SK-N-SH treated with all-trans-retinoic acid at 6 μM for 48 hours (cell line): ENCODE measurements around the gene TUBGCP3.

Source experiments
- ATAC-seq: fragments of 200-7000 bp; cut with Tn5 transposase; 3 replicates; pipeline ENCODE4 v1.9.1; 2020; ENCODE audit warnings: mild to moderate bottlenecking, moderate library complexity
- ARNTL ChIP-seq: fragments of 450-650 bp; formaldehyde crosslinking; IDR thresholded peaks from 2 replicates; pipeline ENCODE4 v1.5.0; 2020; ENCODE audit warnings: low read depth, mild to moderate bottlenecking, moderate library complexity, borderline replicate concordance
- BACH2 ChIP-seq: fragments of 250-450 bp; sonication (Bioruptor Pico); IDR thresholded peaks from 2 replicates; pipeline ENCODE4 v1.9.0; 2021; ENCODE audit warnings: mild to moderate bottlenecking, borderline replicate concordance
- CREB5 ChIP-seq: fragments of 250-450 bp; sonication (Bioruptor Pico); IDR thresholded peaks from 2 replicates; pipeline ENCODE4 v1.5.1; 2020; ENCODE audit warnings: low read depth, mild to moderate bottlenecking, moderate library complexity
- CSDC2 ChIP-seq: fragments of 250-450 bp; sonication (Bioruptor Pico); IDR thresholded peaks from 2 replicates; pipeline ENCODE4 v1.5.0; 2020; ENCODE audit warnings: mild to moderate bottlenecking, moderate library complexity
- CSRNP3 ChIP-seq: fragments of 250-450 bp; sonication (Bioruptor Pico); IDR thresholded peaks from 2 replicates; pipeline ENCODE4 v1.5.1; 2021; ENCODE audit warnings: mild to moderate bottlenecking, moderate library complexity
- ESRRG ChIP-seq: fragments of 250-450 bp; sonication (Bioruptor Pico); IDR thresholded peaks from 2 replicates; pipeline ENCODE4 v1.6.1; 2021; ENCODE audit warnings: mild to moderate bottlenecking
- GLIS3 ChIP-seq: fragments of 250-450 bp; sonication (Bioruptor Pico); IDR thresholded peaks from 2 replicates; pipeline ENCODE4 v1.5.0; 2020; ENCODE audit warnings: mild to moderate bottlenecking, moderate library complexity
- ISL1 ChIP-seq: fragments of 250-450 bp; sonication (Bioruptor Pico); IDR thresholded peaks from 2 replicates; pipeline ENCODE4 v2.1.2; 2022; ENCODE audit warnings: mild to moderate bottlenecking, moderate library complexity
- OSR1 ChIP-seq: fragments of 250-450 bp; sonication (Bioruptor Pico); IDR thresholded peaks from 2 replicates; pipeline ENCODE4 v1.8.0; 2022; ENCODE audit warnings: moderate library complexity, mild to moderate bottlenecking, inconsistent platforms
- PATZ1 ChIP-seq: fragments of 250-450 bp; sonication (Bioruptor Pico); IDR thresholded peaks from 2 replicates; pipeline ENCODE4 v1.8.0; 2020; ENCODE audit warnings: mild to moderate bottlenecking, moderate library complexity, borderline replicate concordance
- PPARA ChIP-seq: fragments of 250-450 bp; sonication (Bioruptor Pico); IDR thresholded peaks from 2 replicates; pipeline ENCODE4 v1.5.0; 2020; ENCODE audit warnings: mild to moderate bottlenecking, borderline replicate concordance
- RARB ChIP-seq: fragments of 250-450 bp; sonication (Bioruptor Pico); IDR thresholded peaks from 2 replicates; pipeline ENCODE4 v1.8.0; 2021; ENCODE audit warnings: mild to moderate bottlenecking, moderate library complexity
- SNAI2 ChIP-seq: fragments of 250-450 bp; sonication (Bioruptor Pico); IDR thresholded peaks from 2 replicates; pipeline ENCODE4 v1.5.0; 2020; ENCODE audit warnings: mild to moderate bottlenecking, moderate library complexity
- TCF4 ChIP-seq: fragments of 250-450 bp; sonication (Bioruptor Pico); IDR thresholded peaks from 2 replicates; pipeline ENCODE4 v1.8.0; 2021; ENCODE audit warnings: mild to moderate bottlenecking, moderate library complexity, borderline replicate concordance
- TOX ChIP-seq: fragments of 250-450 bp; sonication (Bioruptor Pico); IDR thresholded peaks from 2 replicates; pipeline ENCODE4 v1.8.0; 2021; ENCODE audit warnings: mild to moderate bottlenecking, moderate library complexity, borderline replicate concordance
- TSHZ2 ChIP-seq: fragments of 250-450 bp; sonication (Bioruptor Pico); IDR thresholded peaks from 2 replicates; pipeline ENCODE4 v1.5.0; 2020; ENCODE audit warnings: mild to moderate bottlenecking, moderate library complexity
- ZC3H10 ChIP-seq: fragments of 250-450 bp; sonication (Bioruptor Pico); IDR thresholded peaks from 2 replicates; pipeline ENCODE4 v1.5.1; 2021; ENCODE audit warnings: mild to moderate bottlenecking, moderate library complexity
- ZFP3 ChIP-seq: fragments of 250-450 bp; sonication (Bioruptor Pico); IDR thresholded peaks from 2 replicates; pipeline ENCODE4 v1.5.0; 2020; ENCODE audit warnings: mild to moderate bottlenecking, moderate library complexity
- ZFP30 ChIP-seq: fragments of 450-650 bp; formaldehyde crosslinking; IDR thresholded peaks from 2 replicates; pipeline ENCODE4 v1.5.0; 2022; ENCODE audit warnings: mild to moderate bottlenecking, moderate library complexity
- ZNF565 ChIP-seq: fragments of 450-650 bp; formaldehyde crosslinking; conservative IDR thresholded peaks from 2 replicates; pipeline ENCODE4 v1.5.0; 2020; ENCODE audit warnings: low read depth, mild to moderate bottlenecking, moderate library complexity
- ZNF70 ChIP-seq: fragments of 450-650 bp; formaldehyde crosslinking; IDR thresholded peaks from 2 replicates; pipeline ENCODE4 v1.5.0; 2020; ENCODE audit warnings: mild to moderate bottlenecking, moderate library complexity
- ZNF8 ChIP-seq: fragments of 450-650 bp; formaldehyde crosslinking; IDR thresholded peaks from 2 replicates; pipeline ENCODE4 v1.5.0; 2020; ENCODE audit warnings: mild to moderate bottlenecking, moderate library complexity

TUBGCP3 gene

GRCh38 chr13:112583592-112584277, 4.2 kb downstream of the TUBGCP3 start:
- TF ChIP-seq ZC3H10: no peak
- no peak for TF ChIP-seq ZNF70 (CRISPR knock-in tag)
- no peak for ATAC-seq

GRCh38 chr13:112582263-112582662, 5.7 kb downstream of the TUBGCP3 start:
- no peak for ATAC-seq

GRCh38 chr13:112580912-112581311, 7.0 kb downstream of the TUBGCP3 start:
- no peak for ATAC-seq
- no peak for TF ChIP-seq RARB (CRISPR knock-in tag)
- TF ChIP-seq ZC3H10: no peak
- TF ChIP-seq CREB5 (CRISPR knock-in tag): no peak
- TF ChIP-seq ISL1 (CRISPR knock-in tag): no peak
- TF ChIP-seq ZNF565 (CRISPR knock-in tag): no peak
- TF ChIP-seq ZNF8 (CRISPR knock-in tag): no peak
- no peak for TF ChIP-seq PPARA (CRISPR knock-in tag)
- TF ChIP-seq SNAI2 (CRISPR knock-in tag): no peak
- TF ChIP-seq TOX: no peak
- TF ChIP-seq ZFP3 (CRISPR knock-in tag): no peak
- TF ChIP-seq TCF4 (CRISPR knock-in tag): no peak
- TF ChIP-seq BACH2 (CRISPR knock-in tag): no peak
- no peak for TF ChIP-seq OSR1

More at GRCh38 chr13:112582263-112582662, 5.7 kb downstream of the TUBGCP3 start:
- TF ChIP-seq PATZ1 (CRISPR knock-in tag): no peak
- no peak for TF ChIP-seq GLIS3 (CRISPR knock-in tag)
- no peak for TF ChIP-seq ZFP3 (CRISPR knock-in tag)
- TF ChIP-seq ESRRG (CRISPR knock-in tag): no peak
- no peak for TF ChIP-seq TSHZ2 (CRISPR knock-in tag)
- no peak for TF ChIP-seq ZC3H10
- TF ChIP-seq OSR1: no peak
- no peak for TF ChIP-seq CSRNP3 (CRISPR knock-in tag)
- no peak for TF ChIP-seq ZNF70 (CRISPR knock-in tag)
- no peak for TF ChIP-seq CSDC2 (CRISPR knock-in tag)
- TF ChIP-seq ARNTL (CRISPR knock-in tag): no peak
- TF ChIP-seq TOX: no peak
- TF ChIP-seq ISL1 (CRISPR knock-in tag): no peak
- TF ChIP-seq CREB5 (CRISPR knock-in tag): no peak
- TF ChIP-seq RARB (CRISPR knock-in tag): no peak
- TF ChIP-seq BACH2 (CRISPR knock-in tag): no peak
- no peak for TF ChIP-seq TCF4 (CRISPR knock-in tag)
- TF ChIP-seq SNAI2 (CRISPR knock-in tag): no peak
- TF ChIP-seq ZFP30 (CRISPR knock-in tag): no peak
- no peak for TF ChIP-seq PPARA (CRISPR knock-in tag)
